OCI-LY1 (cell line): ENCODE results near the gene CELF4.

Experiments used
- H2AFZ ChIP-seq: fragments of 200-600 bp; sonication (generic), shearing (Covaris generic); 2 replicates; pipeline ENCODE4 v1.6.0; 2014; ENCODE audit warnings: antibody characterized with exemption, mild to moderate bottlenecking, low read length
- H3F3A ChIP-seq: fragments of 200-600 bp; sonication (generic), shearing (Covaris generic); 2 replicates; pipeline ENCODE4 v1.6.0; 2014; ENCODE audit warnings: mild to moderate bottlenecking, antibody characterized with exemption, low read length, moderate library complexity; ENCODE audit not compliant: insufficient read depth
- H3K27ac ChIP-seq: fragments of 200-600 bp; sonication (generic); 2 replicates; pipeline ENCODE4 v1.5.1; 2014; ENCODE audit warnings: low read length, mixed run types, mild to moderate bottlenecking, low read depth; ENCODE audit not compliant: poor library complexity, severe bottlenecking
- H3K27me3 ChIP-seq: fragments of 200-600 bp; sonication (generic); 2 replicates; pipeline ENCODE4 v1.6.0; 2014; ENCODE audit warnings: antibody characterized with exemption, mild to moderate bottlenecking, low read length, moderate library complexity; ENCODE audit not compliant: insufficient read depth
- H3K36me3 ChIP-seq: fragments of 200-600 bp; sonication (generic); 2 replicates; pipeline ENCODE4 v1.6.1; 2014; ENCODE audit warnings: mild to moderate bottlenecking, antibody characterized with exemption, low read length, moderate library complexity, mixed read lengths; ENCODE audit not compliant: insufficient read depth
- H3K4me1 ChIP-seq: fragments of 200-600 bp; sonication (generic); 2 replicates; pipeline ENCODE4 v1.5.1; 2014; ENCODE audit warnings: mild to moderate bottlenecking, low read length, moderate library complexity; ENCODE audit not compliant: insufficient read depth, severe bottlenecking
- H3K4me2 ChIP-seq: fragments of 200-600 bp; sonication (generic), shearing (Covaris generic); 2 replicates; pipeline ENCODE4 v1.6.1; 2014; ENCODE audit warnings: low read length
- H3K4me3 ChIP-seq: fragments of 200-600 bp; sonication (generic); 2 replicates; pipeline ENCODE4 v1.5.1; 2014; ENCODE audit warnings: low read length, low read depth, mild to moderate bottlenecking, mixed read lengths; ENCODE audit not compliant: poor library complexity, severe bottlenecking
- H3K79me2 ChIP-seq: fragments of 200-600 bp; shearing (Covaris generic); 2 replicates; pipeline ENCODE4 v1.6.1; 2016; ENCODE audit warnings: mixed run types, low read length, mixed read lengths; ENCODE audit not compliant: insufficient read depth
- H3K9ac ChIP-seq: fragments of 200-600 bp; sonication (generic), shearing (Covaris generic); 2 replicates; pipeline ENCODE4 v1.6.1; 2014; ENCODE audit warnings: mild to moderate bottlenecking, low read length, mixed read lengths
- H3K9me2 ChIP-seq: fragments of 200-600 bp; sonication (generic), shearing (Covaris generic); 2 replicates; pipeline ENCODE4 v1.6.1; 2014; ENCODE audit warnings: low read depth, mild to moderate bottlenecking, low read length, mixed read lengths
- H3K9me3 ChIP-seq: fragments of 200-600 bp; shearing (Covaris generic); 2 replicates; pipeline ENCODE4 v1.6.1; 2014; ENCODE audit warnings: low read length, mixed read lengths
- H4K20me1 ChIP-seq: fragments of 200-600 bp; sonication (generic), shearing (Covaris generic); 2 replicates; pipeline ENCODE4 v1.6.0; 2016; ENCODE audit warnings: mild to moderate bottlenecking, low read length; ENCODE audit not compliant: insufficient read depth
- EZH2 ChIP-seq: fragments of 200-600 bp; sonication (generic), shearing (Covaris generic); IDR thresholded peaks from 2 replicates; pipeline ENCODE4 v1.8.0; 2017; ENCODE audit warnings: borderline replicate concordance, mixed run types, mild to moderate bottlenecking, antibody characterized with exemption, low read length, moderate library complexity, mixed read lengths
- TF ChIP-seq, protein P1 (sequence below): fragments of 200-600 bp; sonication (generic), shearing (Covaris generic); IDR thresholded peaks from 2 replicates; pipeline ENCODE4 v1.5.1; 2017; ENCODE audit warnings: mild to moderate bottlenecking, antibody characterized with exemption, low read length, moderate library complexity, mixed read lengths

CELF4 gene

DNA sequence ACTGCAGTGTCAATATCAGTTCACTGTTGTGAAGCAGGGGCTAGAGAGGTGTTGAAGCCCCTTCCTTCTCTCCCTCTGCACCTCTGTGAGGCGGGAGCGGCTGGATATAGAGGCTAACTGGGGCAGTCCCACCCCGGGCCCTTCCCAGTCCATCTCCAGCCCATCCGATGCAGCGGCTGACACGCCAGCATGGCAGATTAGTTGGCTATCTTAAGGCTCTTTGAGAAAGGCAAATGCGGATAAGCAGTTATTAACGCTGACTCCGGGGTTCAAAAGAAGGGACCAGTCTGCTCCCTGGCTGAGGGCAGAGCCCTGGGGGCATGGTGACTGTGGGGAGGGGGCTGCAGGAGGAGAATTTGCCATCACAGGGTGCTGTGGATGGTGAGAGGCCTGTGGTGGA is 76.6 kb downstream of the CELF4 start:
- no peak overlapping the region for H3K9ac ChIP-seq
- no peaks in the 10 kb centered on the region for H4K20me1 ChIP-seq
- no peaks in the 10 kb centered on the region for H3F3A ChIP-seq
- TF ChIP-seq, protein P1, sequence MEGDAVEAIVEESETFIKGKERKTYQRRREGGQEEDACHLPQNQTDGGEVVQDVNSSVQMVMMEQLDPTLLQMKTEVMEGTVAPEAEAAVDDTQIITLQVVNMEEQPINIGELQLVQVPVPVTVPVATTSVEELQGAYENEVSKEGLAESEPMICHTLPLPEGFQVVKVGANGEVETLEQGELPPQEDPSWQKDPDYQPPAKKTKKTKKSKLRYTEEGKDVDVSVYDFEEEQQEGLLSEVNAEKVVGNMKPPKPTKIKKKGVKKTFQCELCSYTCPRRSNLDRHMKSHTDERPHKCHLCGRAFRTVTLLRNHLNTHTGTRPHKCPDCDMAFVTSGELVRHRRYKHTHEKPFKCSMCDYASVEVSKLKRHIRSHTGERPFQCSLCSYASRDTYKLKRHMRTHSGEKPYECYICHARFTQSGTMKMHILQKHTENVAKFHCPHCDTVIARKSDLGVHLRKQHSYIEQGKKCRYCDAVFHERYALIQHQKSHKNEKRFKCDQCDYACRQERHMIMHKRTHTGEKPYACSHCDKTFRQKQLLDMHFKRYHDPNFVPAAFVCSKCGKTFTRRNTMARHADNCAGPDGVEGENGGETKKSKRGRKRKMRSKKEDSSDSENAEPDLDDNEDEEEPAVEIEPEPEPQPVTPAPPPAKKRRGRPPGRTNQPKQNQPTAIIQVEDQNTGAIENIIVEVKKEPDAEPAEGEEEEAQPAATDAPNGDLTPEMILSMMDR, result no peak
- no peaks in the 10 kb centered on the region for H3K4me1 ChIP-seq
- no peaks in the 10 kb centered on the region for H3K36me3 ChIP-seq
- H2AFZ ChIP-seq, result no peak overlapping the region
- H3K27me3 ChIP-seq, result no peaks in the 10 kb centered on the region
- H3K9me3 ChIP-seq, result no peaks in the 10 kb centered on the region
- H3K9me2 ChIP-seq, result no peaks in the 10 kb centered on the region
- H3K79me2 ChIP-seq, result no peaks in the 10 kb centered on the region
- H3K4me3 ChIP-seq, result no peak overlapping the region
- no peak overlapping the region for H3K27ac ChIP-seq
- H3K4me2 ChIP-seq, result no peak overlapping the region

DNA sequence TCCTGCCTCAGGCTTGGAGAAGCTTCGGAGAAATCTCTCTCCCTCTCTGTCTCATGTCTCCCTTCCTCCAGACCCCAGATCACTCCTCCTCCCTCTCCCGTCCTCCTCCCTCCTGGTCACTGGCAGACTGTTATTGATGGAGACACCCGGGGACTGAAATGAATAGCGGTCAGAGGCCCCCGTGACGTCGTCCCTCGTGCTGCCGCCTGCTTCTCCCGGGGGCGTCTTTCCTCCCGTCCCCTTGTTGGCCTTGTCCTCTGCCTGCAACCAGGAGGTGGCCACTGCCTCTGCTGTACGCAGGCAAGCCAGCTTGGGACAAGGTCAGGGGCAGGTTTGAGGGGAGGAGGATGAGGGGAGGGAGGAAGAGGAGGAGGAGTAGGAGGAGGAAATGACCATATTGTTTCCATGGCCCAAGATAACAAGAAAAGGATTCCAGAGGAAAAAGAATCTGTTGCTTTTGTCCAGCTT is 78.2 kb downstream of the CELF4 start:
- no peaks in the 10 kb centered on the region for H3K36me3 ChIP-seq
- no peaks in the 10 kb centered on the region for H3K9me2 ChIP-seq
- H3K4me3 ChIP-seq, result no peak overlapping the region
- H3K79me2 ChIP-seq, result no peaks in the 10 kb centered on the region
- H3K27ac ChIP-seq, result no peak overlapping the region
- no peaks in the 10 kb centered on the region for H3K9me3 ChIP-seq
- no peak for TF ChIP-seq EZH2
- TF ChIP-seq, protein P1, result no peak
- no peaks in the 10 kb centered on the region for H3K4me1 ChIP-seq
- H3K9ac ChIP-seq, result no peak overlapping the region
- H4K20me1 ChIP-seq, result no peaks in the 10 kb centered on the region
- no peak overlapping the region for H3K4me2 ChIP-seq
- no peaks in the 10 kb centered on the region for H3K27me3 ChIP-seq
- H2AFZ ChIP-seq, result no peak overlapping the region
- H3F3A ChIP-seq, result no peaks in the 10 kb centered on the region

- Histone ChIP-seq H3K9ac (no peak overlapping the region), H3K36me3 (no peaks in the 10 kb centered on the region), H3K27me3 (no peaks in the 10 kb centered on the region), H2AFZ (no peak overlapping the region), H3K4me3 (no peak overlapping the region), H3K79me2 (no peaks in the 10 kb centered on the region), H3K4me1 (no peaks in the 10 kb centered on the region), H3F3A (no peaks in the 10 kb centered on the region), H3K9me2 (no peaks in the 10 kb centered on the region), H3K27ac (no peak overlapping the region), H4K20me1 (no peaks in the 10 kb centered on the region), H3K4me2 (no peak overlapping the region), H3K9me3 (no peaks in the 10 kb centered on the region)
- TF ChIP-seq, protein P1, result no peak
- no peak for TF ChIP-seq EZH2
Observed at GRCh38 chr18:37486848-37487247, 78.8 kb downstream of the CELF4 start.
